ENCODE data around the gene CPLX3. TPM values are rescaled to one million over a fixed set of nuclear protein-coding genes. Genes with fewer than 3 reads are reported as not detected.

CPLX3 gene
- total and polyA plus RNA-seq, 8 donors = 0.09 TPM; not detected in 7

GRCh38 chr15:74839526-74840395, 13.3 kb downstream of the CPLX3 start:
- DNase-seq (no peak), FAIRE-seq (no peak)

GRCh38 chr15:74840851-74841775, 14.7 kb downstream of the CPLX3 start:
- H3K9me3 ChIP-seq = no peaks in the 10 kb centered on the region
- intact Hi-C loops (cut with DNase I) = no loop called here
- no peak overlapping the region for H3K4me3 ChIP-seq
- no peak for ATAC-seq
- no peaks in the 10 kb centered on the region for H3K27me3 ChIP-seq
- H3K27ac ChIP-seq = no peak overlapping the region
- H3K36me3 ChIP-seq = no peaks in the 10 kb centered on the region
- no peak for FAIRE-seq
- peaks cover 4 to 6% (median 5%) of the 10 kb centered on the region in 3 donors for H3K4me1 ChIP-seq
- TF ChIP-seq CTCF (IDR thresholded peaks at IDR 0.05) = no peak
- no peak for DNase-seq
- 84 to 85% methylated on average over 9 of the region's 9 CpGs for WGBS, 2 donors

More at GRCh38 chr15:74839526-74840395, 13.3 kb downstream of the CPLX3 start:
- Histone ChIP-seq H3K27me3 (no peaks in the 10 kb centered on the region), H3K36me3 (no peaks in the 10 kb centered on the region), H3K4me1 (peaks cover 4 to 6% (median 5%) of the 10 kb centered on the region in 3 donors), H3K27ac (no peak overlapping the region), H3K4me3 (no peak overlapping the region), H3K9me3 (no peaks in the 10 kb centered on the region)
- ATAC-seq = no peak
- TF ChIP-seq CTCF (IDR thresholded peaks at IDR 0.05) = no peak
- WGBS, 2 donors = 90% methylated on average over 31 of the region's 31 CpGs
- intact Hi-C loops (cut with DNase I) = loop anchor here in 1 of 3 donors (5.0 kb wide), 1 partner anchor 57 kb away; the partner anchor contains the start of gene CSK

GRCh38 chr15:74841891-74842373, 15.5 kb downstream of the CPLX3 start:
- Histone ChIP-seq H3K9me3 (no peaks in the 10 kb centered on the region), H3K27me3 (no peaks in the 10 kb centered on the region), H3K4me1 (peaks cover 4 to 6% (median 5%) of the 10 kb centered on the region in 3 donors), H3K36me3 (no peaks in the 10 kb centered on the region), H3K4me3 (peak overlapping the region in 3 of 4 donors; percentile 95 to 98 (median 97)), H3K27ac (no peak overlapping the region)
- DNase-seq = no peak
- 63 to 65% methylated on average over 14 of the region's 14 CpGs for WGBS, 2 donors
- no peak for ATAC-seq
- no peak for TF ChIP-seq CTCF (IDR thresholded peaks at IDR 0.05)
- no peak for FAIRE-seq
- intact Hi-C loops (cut with DNase I) = no loop called here

- H3K4me1 ChIP-seq = peaks cover 4 to 6% (median 5%) of the 10 kb centered on the region in 3 donors
- 0 to 1% methylated on average over 55 to 84 of the region's 84 CpGs for WGBS, 2 donors
- H3K36me3 ChIP-seq = peaks cover 0 to 6% (median 0%) of the 10 kb centered on the region in 3 donors
- no peak for FAIRE-seq
- DNase-seq = peak; percentile 86 to 96 (median 91)
- intact Hi-C loops (cut with DNase I) = no loop called here
- H3K27ac ChIP-seq = peak within 1 kb of the TSS; percentile 76 to 82 (median 78)
- H3K4me3 ChIP-seq = peak within 1 kb of the TSS; percentile 88 to 98 (median 96)
- no peaks in the 10 kb centered on the region for H3K27me3 ChIP-seq
- TF ChIP-seq CTCF (IDR thresholded peaks at IDR 0.05) = peak; percentile 79 to 89 (median 84)
- no peaks in the 10 kb centered on the region for H3K9me3 ChIP-seq
- ATAC-seq = peak; percentile 93 to 95 (median 94)
Observed at GRCh38 chr15:74842581-74843444, 16.4 kb downstream of the CPLX3 start, which contains the start of gene ULK3. TSS of gene ULK3 (minus strand) at chr15:74843156. CDS start at chr15:74843105, 51 bp downstream.

Data from pancreas (tissue), 10 donors.